ENCODE measurements around the gene IMMP2L. TPM values are rescaled to one million over a fixed set of nuclear protein-coding genes. Genes with fewer than 3 reads are reported as not detected.

The IMMP2L gene
- total and polyA plus RNA-seq, 2 of the 13 experiments (the other 11 are each of a cell fraction or from before 2014, with no cell fraction given): 7.8 to 16.9 TPM

- TF ChIP-seq, protein P1, sequence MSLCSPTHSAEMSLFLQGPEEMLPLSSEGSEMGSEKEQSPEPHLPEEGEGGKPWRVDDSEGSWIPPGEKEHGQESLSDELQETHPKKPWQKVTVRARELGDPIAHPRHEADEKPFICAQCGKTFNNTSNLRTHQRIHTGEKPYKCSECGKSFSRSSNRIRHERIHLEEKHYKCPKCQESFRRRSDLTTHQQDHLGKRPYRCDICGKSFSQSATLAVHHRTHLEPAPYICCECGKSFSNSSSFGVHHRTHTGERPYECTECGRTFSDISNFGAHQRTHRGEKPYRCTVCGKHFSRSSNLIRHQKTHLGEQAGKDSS (CRISPR knock-in tag; IDR thresholded peaks at IDR 0.05; ENCODE audit: borderline replicate concordance, low read depth): no peak
- TF ChIP-seq HNF1A (IDR thresholded peaks at IDR 0.05; ENCODE audit: low read depth): no peak
- TF ChIP-seq HNF1A (CRISPR knock-in tag; IDR thresholded peaks at IDR 0.05; ENCODE audit: borderline replicate concordance): no peak
- no peak for TF ChIP-seq PHF5A (CRISPR knock-in tag; IDR thresholded peaks at IDR 0.05; ENCODE audit: low read depth, unreplicated experiment)
- TF ChIP-seq ZNF850 (CRISPR knock-in tag; conservative IDR thresholded peaks at IDR 0.05): no peak
- no peak for TF ChIP-seq ZNF230 (CRISPR knock-in tag; IDR thresholded peaks at IDR 0.05)
- TF ChIP-seq RAD21 (CRISPR knock-in tag; IDR thresholded peaks at IDR 0.05): no peak
- no peak for TF ChIP-seq TERF1 (CRISPR knock-in tag; IDR thresholded peaks at IDR 0.05)
- no peak for TF ChIP-seq ATAD3A (CRISPR knock-in tag; IDR thresholded peaks at IDR 0.05)
Measured at GRCh38 chr7:111224354-111225231, 337.7 kb downstream of the IMMP2L start (continued).

All from HepG2 (cell line).